ENCODE results near the gene ELP6.

ELP6 gene, protein sequence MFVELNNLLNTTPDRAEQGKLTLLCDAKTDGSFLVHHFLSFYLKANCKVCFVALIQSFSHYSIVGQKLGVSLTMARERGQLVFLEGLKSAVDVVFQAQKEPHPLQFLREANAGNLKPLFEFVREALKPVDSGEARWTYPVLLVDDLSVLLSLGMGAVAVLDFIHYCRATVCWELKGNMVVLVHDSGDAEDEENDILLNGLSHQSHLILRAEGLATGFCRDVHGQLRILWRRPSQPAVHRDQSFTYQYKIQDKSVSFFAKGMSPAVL

DNA sequence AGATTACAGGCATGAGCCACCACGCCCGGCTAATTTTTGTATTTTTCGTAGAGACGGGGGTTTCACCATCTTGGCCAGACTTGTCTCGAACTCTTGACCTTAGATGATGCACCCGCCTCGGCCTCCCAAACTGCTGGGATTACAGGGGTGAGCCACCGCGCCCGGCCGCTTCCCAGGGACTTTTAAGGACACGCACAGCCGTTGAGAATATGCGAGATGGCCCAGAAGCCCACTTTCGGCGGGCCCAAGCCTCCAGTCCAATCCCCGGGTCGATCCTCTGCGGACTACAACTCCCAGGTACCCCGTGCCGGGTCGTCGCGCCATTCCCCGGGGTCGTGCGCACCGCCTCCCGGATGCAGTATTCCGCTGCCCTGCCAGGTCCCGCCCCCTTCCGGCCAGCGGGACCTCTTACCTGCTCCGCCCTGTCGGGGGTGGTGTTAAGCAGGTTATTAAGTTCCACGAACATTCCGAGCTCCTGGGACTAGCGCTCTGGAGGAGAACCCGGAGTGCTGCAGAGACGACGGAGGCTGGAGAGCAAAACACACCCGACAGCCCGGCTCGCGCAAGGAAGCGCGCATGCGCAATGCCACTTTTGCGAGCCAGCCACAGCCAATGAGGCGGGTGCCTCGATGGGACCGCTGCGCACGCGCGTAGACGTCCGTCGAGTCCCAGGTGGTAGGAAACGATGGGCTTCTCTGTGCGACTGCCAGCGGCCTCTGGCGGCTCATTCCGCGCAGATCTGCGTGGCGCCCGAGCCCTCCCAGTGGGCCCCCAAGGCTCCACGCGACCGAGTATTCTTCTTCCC lies at the start of gene ELP6:
Gene ELP6, minus strand, starts transcription at position 588 of the 805 bp plus-strand sequence. Its CDS starts 122 bp downstream, at position 466.
- DNase-seq (ENCODE audit: low read depth) = peak; percentile 94

DNA sequence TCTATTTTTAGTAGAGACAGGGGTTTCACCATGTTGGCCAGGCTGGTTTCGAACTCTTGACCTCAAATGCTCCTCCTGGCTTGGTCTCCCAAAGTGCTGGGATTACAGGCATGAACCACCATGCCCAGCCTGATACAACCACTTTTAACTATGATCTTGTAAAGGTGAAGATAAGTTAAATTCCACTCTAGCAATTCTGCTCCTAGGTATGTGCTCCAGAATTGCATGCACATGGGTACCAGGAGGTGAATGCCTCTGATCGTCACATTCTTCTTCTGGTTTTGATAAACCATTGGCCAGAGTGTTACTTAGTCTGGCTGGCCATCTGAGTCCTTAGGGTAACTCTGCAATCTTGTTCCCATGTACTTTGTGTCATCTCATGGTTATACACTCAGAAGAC lies 42.8 kb upstream of the ELP6 start:
- DNase-seq (ENCODE audit: low read depth) = no peak

DNA sequence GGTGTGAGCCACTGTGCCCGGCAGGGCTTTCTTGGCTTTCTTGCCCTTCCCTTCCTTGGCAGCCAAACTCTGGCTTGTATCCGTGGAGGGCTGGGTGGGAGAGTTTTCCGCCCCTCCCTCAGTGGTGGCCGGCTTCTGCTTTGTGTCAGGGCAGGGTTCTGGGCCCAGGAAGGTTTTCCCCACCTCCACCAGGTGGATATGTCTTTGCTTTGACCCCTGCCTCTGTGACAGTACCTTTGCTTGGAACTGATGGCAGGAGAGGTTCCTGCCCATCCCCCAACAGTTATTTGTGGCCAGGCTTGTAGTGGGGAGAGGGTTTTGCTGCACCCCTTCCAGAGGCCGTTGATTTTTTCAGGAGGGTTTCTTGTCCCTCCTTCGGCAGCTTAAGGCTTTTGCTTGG lies 40.8 kb upstream of the ELP6 start:
- DNase-seq (ENCODE audit: low read depth) = no peak

DNA sequence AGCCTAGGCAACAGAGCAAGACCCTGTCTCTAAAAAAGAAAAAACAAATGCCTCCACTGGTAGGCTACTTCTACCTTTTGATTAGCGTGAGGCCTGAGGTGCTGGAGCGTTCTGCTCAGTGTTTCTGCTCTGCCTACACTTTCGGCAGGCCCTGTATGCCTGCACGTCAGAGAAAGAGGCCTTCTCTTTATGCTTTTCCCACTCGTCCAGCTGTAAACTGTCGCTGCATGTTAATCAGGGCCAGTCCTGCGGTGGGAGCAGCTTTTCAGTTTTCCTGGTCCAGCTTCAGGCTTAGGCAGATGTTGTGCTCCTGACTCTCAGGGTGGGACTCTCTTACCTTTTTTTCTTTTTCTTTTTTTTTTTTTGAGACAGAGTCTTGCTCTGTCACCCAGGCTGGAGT lies 39.9 kb upstream of the ELP6 start:
- no peak for DNase-seq (ENCODE audit: low read depth)

DNA sequence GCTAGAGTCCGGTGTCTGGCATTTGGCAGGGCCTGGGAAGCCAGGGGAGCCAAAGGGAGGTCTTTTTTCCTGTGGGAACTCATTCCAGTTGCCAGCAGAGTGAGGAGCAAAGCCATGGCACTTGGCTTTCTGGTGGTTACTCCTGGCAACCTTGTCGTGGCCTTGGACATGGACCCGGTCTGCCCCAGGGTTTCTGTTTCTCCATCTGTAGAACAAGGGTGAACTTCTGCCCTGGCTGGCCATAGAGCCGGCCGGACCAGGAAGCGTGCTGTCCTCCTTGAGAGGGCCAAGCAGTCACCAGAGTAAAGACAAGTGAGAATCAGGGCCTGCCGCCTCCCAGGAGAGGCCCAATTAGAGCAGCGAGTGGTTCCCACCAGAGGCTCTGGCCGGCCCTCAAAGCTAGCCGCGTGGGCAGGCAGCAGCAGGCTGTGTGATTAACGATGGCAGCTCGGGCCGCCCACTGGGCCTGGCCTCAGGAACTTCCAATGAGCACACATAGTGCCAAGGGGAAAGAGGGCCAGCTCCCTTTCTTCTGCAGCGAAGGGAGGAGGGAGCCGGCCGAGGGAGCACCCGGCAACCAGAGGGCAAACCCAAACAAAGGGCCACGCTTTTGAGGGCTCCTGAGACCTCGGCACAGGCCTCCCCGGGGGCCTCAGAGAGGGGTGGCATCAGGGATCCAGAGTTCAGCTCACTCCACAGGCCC lies 29.1 kb upstream of the ELP6 start:
- DNase-seq (ENCODE audit: low read depth) = no peak

DNA sequence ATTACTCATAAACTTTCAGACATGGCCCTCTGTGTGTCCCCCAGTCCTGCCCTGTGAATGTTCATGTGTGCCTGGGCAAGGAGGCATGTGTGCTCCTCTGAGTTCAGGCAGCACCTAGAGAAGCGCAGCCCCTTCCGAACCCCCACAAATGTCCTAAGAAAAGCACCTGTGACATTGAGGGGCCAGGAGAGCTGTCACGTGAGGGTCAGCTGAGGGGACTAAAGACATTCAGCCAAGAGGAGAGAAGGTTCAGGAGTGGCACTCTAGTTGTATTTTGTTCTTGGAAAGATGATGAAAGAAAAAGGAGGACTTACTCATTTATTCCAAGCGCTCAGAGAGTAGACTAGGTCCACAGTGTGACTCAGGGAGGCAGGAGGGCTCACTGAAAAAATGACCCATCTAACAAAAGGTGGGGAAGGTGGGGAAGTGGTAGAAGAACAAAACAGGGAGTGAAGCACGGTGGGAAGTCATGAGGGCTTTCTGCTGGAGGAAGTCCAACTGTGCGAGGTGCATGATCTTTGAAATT lies 28.1 kb upstream of the ELP6 start:
- no peak for DNase-seq (ENCODE audit: low read depth)

DNA sequence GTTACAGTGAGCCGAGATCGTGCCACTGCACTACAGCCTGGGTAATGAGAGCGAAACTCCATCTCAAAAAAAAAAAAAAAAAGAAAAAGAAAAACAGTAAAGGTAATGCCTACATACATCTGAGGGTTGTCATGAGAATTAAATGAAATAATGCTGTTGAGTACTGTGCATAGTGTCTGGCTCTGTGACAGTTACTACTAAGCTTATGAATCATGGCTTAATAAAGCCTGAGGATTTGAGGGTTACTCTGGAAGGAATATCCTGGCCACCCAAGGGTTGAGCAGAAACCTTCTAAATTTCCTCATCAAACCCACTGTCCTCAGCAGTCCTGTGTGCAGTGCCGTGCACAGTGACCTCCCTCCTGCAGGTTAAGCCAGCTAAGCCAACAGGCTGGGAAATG lies 26.8 kb upstream of the ELP6 start:
- no peak for DNase-seq (ENCODE audit: low read depth)

DNA sequence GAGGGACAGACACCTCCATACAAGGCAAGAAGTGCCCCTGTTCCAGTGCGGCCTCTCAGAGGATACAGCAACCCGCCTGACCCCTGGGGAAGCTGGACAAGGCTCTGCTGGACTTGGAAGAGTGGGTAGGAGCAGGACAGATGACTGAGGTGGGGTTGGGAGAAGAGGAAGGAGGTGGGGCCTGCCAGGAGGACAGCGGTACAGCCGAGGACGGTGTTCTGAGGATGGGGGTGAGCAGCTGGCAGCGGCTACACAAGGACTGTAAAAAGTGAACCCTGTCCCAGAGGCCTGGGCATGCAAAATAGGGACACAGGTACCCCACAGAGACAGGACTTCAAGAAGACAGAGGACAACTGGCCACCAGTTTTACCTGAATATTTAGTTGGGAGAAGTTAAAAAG lies 23.5 kb upstream of the ELP6 start:
- no peak for DNase-seq (ENCODE audit: low read depth)

DNA sequence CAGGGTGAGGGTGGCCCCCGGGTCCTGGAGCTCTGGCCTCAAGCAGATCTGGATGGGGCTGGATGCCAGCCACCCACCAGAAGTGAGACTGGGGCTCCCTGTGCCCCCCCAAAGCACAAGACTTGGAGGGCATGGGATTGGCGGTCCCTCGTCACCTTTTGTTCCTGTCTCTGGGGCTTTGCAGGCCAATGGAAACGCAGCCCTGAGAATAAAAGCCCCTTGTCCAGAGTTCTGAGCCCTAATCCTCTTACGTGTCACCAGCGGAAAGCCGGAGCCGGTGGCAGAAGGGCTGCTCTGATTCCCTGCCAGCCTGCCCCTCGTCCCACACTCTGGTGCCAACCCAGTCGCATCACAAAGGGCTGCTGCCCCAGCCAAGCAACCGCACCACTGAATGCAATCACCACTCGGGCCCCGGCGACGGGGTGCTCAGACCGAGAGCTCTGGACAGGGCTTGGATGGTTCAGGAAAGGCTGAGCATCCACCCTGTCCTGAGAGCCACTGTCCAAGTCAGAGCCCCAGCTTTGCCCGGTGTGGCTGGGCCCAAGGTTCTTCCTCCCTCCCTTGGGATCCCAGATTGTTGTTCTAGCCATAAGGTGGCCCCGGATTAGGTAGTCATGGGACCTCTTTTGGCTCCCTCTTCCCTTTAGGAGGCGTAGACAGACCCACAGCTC lies 22.8 kb upstream of the ELP6 start:
- DNase-seq (ENCODE audit: low read depth) = no peak

DNA sequence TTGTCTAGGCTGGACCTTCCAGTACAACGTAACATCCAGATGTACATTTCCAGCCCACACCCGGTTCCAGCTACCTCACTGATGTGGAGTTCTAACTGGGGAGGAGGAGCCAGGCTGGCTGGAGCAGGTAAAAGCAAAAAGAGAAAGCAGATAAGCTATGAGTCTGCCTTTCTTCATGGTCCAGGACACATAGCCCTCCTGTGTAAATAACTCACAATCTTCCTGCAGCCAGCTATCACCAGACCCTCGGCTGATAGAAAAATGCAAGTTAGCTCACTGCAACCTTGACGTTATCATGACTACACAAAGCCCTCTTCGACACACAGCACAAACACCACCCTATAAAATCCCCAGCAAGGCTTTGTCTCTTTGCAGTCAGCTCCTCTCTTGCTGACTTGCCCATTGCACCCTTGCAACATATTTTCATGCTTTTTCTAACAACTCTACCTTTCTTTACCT lies 20.5 kb upstream of the ELP6 start:
- DNase-seq (ENCODE audit: low read depth) = no peak

DNA sequence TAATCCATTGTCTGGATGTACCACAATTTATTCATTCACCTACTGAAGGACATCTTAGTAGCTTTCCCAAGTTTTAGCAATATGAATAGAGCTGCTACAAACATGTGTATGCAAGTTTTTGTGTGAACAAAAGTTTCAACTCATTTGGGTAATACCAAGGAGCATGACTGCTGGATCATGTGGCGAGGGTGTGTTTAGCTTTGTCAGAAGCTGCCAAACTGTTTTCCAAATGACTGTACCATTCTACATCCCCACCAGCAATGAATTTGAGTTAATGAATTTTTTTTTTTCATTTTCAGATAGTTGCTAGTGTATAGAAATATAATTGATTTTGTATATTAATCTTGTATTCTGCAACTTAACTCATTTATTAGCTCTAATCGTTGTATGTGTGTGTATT lies 20.0 kb upstream of the ELP6 start:
- DNase-seq (ENCODE audit: low read depth) = no peak

DNA sequence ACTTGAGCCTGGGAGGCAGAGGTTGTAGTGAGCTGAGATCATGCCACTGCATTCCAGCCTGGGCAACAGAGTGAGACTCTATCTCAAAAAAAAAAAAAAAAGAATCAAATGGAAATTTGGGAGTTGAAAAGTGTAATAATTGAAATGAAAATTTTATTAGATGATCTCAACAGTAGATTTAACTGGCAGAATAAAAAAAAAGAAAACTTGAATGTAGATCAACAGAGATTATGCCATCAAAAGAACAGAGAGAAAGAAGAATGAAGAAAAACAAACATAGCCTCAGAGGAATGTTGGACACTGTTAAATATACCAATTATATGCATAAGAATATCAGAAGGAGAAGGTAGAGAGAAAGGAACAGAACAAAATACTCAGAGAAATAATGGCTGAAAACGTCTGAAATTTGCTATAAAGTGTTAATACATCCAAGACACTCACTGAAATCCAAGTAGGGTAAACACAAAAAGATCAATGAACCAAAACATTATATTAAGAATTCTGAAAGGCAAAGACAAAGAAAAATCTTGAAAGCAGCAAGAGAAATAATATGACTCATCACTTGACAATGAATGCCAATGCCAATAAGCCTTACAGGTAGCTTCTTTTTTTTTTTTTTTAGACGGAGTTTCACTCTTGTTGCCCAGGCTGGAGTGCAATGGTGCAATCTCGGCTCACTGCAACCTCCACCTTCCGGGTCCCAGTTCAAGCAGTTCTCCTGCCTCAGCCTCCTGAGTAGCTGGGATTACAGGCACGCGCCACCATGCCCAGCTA lies 14.6 kb upstream of the ELP6 start:
- DNase-seq (ENCODE audit: low read depth) = no peak

DNA sequence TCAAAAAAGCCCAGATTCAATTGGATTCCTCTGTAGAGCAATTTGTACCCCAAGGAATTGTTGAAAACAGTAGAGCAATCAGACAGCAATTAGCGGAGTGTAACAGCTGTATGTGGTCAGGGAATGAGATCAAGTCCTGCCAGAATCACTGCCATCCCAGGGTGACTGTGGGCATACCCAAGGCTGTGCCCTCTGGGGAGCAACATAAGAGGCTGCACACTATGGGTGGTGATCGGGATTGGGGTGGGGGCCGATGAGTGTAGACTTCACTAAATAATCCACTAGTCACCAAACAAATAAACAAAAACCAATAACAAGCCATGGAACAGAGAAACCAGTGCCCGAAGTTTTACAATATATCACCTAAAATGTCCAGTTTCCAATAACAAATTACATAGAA lies 12.1 kb upstream of the ELP6 start:
- no peak for DNase-seq (ENCODE audit: low read depth)

DNA sequence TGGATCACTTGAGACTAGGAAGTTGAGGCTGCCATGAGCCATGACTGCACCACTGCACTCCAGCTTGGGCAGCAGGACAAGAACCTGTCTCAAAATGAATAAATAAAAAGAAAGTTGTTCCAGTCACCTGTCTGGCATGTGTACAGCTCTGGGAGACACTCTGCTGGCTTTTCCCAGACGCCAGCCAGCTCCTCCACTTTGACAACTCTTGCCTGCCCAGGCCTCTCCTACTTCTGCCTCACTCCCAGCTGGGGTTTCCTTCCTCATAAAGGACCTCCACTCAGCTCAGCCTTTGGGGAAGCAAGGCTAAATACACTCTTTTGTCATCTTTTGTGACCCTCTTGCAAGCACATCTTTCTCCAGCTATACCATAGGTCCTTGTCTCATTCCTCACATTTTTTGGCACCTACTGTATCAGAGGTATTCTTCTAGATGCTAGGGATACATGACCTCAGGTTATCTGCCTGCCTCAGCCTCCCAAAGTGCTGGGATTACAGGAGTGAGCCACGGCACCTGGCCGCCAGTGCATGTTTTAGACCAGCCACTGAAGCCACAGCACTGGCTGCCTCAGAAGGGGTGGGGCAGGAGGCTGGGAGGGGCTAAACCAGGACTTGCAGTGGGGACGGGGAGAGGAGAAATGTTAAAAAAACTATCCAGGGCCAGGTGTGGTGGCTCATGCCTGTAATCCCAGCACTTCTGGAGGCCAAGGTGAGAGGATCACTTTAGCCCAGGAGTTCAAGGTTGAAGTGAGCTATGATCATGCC lies 10.0 kb upstream of the ELP6 start:
- DNase-seq (ENCODE audit: low read depth) = no peak

DNA sequence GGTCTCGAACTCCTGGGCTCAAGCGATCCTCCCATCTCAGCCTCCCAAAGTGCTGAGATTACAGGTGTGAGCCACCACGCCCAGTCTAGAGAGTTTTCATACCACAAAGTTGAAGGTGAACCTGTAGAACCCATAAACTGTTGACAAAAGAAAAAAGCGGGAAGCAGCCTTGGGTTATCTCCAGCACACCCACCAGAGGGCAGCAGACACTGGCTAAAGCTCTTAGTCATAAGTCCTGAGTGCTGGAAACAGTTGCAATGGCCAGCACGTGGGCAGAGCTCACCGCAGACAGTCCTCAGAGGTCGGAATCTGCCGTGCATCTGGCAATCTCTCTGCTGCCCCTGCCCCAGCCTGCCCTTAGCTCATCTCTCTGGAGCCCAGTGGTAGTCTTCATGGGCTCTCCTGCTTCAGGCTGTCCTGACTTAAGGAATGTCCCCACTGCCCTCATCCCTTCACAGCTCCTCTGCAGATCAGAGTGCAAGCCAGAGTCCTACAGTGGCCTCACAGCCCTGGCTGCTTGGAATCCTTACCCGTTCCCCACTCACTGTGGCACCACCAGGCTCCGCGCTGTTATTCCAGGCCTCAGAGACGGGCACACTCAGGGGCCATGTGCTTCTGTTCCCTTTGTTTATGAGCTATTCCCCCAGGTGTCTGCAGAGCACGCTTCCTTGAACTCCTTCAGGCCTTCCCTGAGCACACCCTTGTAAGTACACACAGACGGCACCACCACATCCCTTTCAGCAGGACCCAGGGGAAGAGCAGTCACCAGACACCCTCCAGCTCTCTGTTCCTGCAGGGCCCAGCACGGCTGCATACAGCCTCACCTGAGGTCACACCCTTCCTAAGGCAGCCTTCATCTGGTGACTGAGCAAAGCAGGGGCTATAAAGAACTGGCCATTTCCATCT lies 8.8 kb upstream of the ELP6 start:
- peak; percentile 65 for DNase-seq (ENCODE audit: low read depth)

DNA sequence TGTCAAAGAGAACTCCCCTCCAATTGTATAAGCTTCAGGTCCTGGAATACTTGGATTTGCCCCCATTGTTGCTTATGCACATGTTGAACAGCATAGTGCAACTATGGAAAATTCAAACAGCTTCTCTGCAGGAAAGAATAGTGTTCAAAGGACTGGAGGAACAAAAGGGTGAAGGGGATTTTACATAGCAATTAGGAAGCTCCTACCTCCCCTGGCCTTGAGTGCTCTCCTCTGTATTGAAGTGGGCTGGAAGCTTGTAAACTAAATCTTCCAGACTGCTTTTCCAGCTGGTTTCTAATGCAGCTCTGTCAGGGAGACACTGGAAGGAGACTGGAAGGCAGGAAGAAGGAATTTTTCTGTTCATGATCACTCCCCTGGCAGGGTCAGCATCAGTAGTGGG lies 7.2 kb upstream of the ELP6 start:
- DNase-seq (ENCODE audit: low read depth) = no peak

DNA sequence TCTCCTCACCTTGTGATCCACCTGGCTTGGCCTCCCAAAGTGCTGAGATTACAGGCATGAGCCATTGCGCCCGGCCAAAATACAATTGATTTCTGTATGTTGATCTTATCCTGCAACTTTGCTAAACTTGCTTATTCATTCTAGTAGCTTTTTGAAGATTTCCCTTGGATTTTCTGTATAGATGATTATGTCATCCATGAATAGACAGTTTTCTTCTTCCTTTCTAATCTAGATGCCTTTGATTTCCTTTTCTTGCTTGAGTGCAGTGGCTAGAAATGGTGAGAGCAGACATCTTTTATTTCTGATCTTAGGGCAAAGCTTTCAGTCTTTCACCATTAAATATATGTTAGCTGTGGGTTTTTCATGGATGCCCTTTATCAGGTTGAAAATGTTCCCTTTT lies 4.4 kb upstream of the ELP6 start:
- DNase-seq (ENCODE audit: low read depth) = no peak

DNA sequence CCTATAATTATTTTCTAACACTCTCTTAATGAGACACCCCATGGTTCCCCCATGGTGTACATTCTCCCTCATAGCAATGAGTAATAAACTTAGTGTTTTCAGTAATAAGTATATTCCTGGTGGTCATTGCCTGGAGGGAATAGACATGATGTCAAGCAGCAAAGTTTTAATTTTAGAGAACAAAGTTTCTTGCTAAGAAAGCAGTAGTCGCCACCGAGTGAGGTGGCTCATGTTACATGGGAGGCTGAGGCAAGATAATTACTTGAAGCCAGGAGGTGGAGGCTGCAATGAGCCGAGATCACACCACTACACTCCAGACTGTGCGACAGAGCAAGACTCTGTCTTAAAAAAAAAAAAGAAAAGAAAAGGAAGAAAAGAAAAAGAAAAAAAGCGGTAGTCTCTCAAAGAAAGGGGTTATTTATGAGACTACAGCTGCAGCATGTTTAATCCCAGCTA lies 2.4 kb upstream of the ELP6 start:
- no peak for DNase-seq (ENCODE audit: low read depth)

DNA sequence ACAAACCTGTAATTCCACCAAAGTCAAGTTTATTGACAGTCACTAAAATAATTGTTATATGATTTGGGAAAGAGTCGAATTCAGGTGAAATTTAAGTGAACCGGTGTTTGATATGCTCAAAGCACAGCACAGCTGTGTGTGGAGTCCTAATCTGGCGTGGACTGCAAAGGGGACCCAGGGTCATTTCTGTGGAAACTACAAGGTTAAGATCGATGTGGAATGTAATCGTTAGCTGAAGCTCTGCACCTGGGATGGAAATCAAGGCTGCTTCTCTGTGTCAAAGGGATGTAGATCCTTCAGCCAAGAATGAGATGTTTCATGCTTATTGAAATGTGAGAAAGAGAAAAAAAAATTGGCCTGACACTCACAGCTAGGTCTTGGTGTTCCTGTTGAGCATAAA lies 1.6 kb upstream of the ELP6 start:
- no peak for DNase-seq (ENCODE audit: low read depth)
